IMR-90 (cell line): ENCODE results near the gene OSBPL2. TPM values are rescaled to one million over a fixed set of nuclear protein-coding genes. Genes with fewer than 3 reads are reported as not detected.

ENCODE experiments used
- ATAC-seq: fragments of 200-7000 bp; cut with Tn5 transposase; 2 replicates; pipeline ENCODE4 v1.9.1; 2020; ENCODE audit warnings: low read depth, mild to moderate bottlenecking, moderate library complexity
- BruUV-seq: library from RNA; stranded (reverse); fragments of 400-500 nt; replicated peaks from 2 replicates; lab custom pipeline; 2021; lab: Mats Ljungman, UMichigan
- CTCF ChIA-PET: fragments of 300-600 bp; formaldehyde crosslinking; extraction: SDS; loops from one replicate; lab custom pipeline; 2021; ENCODE audit warnings: antibody characterized with exemption; lab: Yijun Ruan, JAX
- POLR2A ChIA-PET: fragments of 300-600 bp; sonication (Branson Sonifier 250); formaldehyde crosslinking; loops from one replicate; lab custom pipeline; 2022; ENCODE audit warnings: antibody characterized with exemption; ENCODE audit not compliant: unreplicated experiment; lab: Charles Lee
- DNase-seq: peaks from one replicate; pipeline ENCODE4 v3.0.0; 2013
- H2AFZ ChIP-seq: replicated peaks from 2 replicates; pipeline ENCODE3; 2013; ENCODE audit warnings: low read length, mild to moderate bottlenecking; ENCODE audit not compliant: poor library complexity
- H2AK5ac ChIP-seq: 2 replicates; pipeline ENCODE4 v1.6.1; 2013; ENCODE audit warnings: low read depth, low read length, inconsistent platforms
- H2AK9ac ChIP-seq: replicated peaks from 2 replicates; pipeline ENCODE3; 2013; ENCODE audit warnings: mild to moderate bottlenecking, low read depth, low read length, moderate library complexity; ENCODE audit not compliant: poor library complexity
- H2BK120ac ChIP-seq: 2 replicates; pipeline ENCODE4 v1.6.1; 2013; ENCODE audit warnings: low read depth, low read length, inconsistent platforms
- H2BK15ac ChIP-seq: 3 replicates; pipeline ENCODE4 v1.6.1; 2013; ENCODE audit warnings: low read depth, low read length, inconsistent platforms
- H2BK20ac ChIP-seq: 2 replicates; pipeline ENCODE4 v1.6.1; 2013; ENCODE audit warnings: low read depth, mild to moderate bottlenecking, inconsistent platforms, low read length, moderate library complexity
- H2BK5ac ChIP-seq: 2 replicates; pipeline ENCODE4 v1.6.1; 2013; ENCODE audit warnings: mild to moderate bottlenecking, low read depth, low read length, inconsistent platforms; ENCODE audit not compliant: poor library complexity, severe bottlenecking
- H3K14ac ChIP-seq: replicated peaks from 2 replicates; pipeline ENCODE4 v1.6.1; 2013; ENCODE audit warnings: low read depth, low read length, inconsistent platforms
- H3K18ac ChIP-seq: 2 replicates; pipeline ENCODE4 v1.6.1; 2013; ENCODE audit warnings: low read depth, low read length, control low read depth
- H3K23ac ChIP-seq: 2 replicates; pipeline ENCODE4 v1.6.1; 2013; ENCODE audit warnings: low read depth, low read length, inconsistent platforms
- H3K27ac ChIP-seq: 2 replicates; pipeline ENCODE4 v1.5.1; 2013; ENCODE audit warnings: mild to moderate bottlenecking, control low read depth, low read length; ENCODE audit not compliant: insufficient read depth
- H3K27me3 ChIP-seq: 2 replicates; pipeline ENCODE4 v1.6.1; 2013; ENCODE audit warnings: low read length; ENCODE audit not compliant: control insufficient read depth, insufficient read depth
- H3K36me3 ChIP-seq: 2 replicates; pipeline ENCODE4 v1.6.1; 2013; ENCODE audit warnings: low read length, mixed read lengths; ENCODE audit not compliant: control insufficient read depth, insufficient read depth
- H3K4ac ChIP-seq: 2 replicates; pipeline ENCODE4 v1.6.1; 2013; ENCODE audit warnings: low read depth, low read length, inconsistent platforms
- H3K4me1 ChIP-seq: 2 replicates; pipeline ENCODE4 v1.6.1; 2013; ENCODE audit warnings: low read length, mixed read lengths; ENCODE audit not compliant: control insufficient read depth, insufficient read depth
- H3K4me2 ChIP-seq: 2 replicates; pipeline ENCODE4 v1.6.1; 2013; ENCODE audit warnings: low read depth, mild to moderate bottlenecking, control low read depth, low read length, moderate library complexity
- H3K4me3 ChIP-seq: 2 replicates; pipeline ENCODE4 v1.5.1; 2013; ENCODE audit warnings: low read depth, mild to moderate bottlenecking, control low read depth, low read length, moderate library complexity; ENCODE audit not compliant: insufficient read depth
- H3K56ac ChIP-seq: 2 replicates; pipeline ENCODE4 v1.6.1; 2013; ENCODE audit warnings: low read length, inconsistent platforms; ENCODE audit not compliant: insufficient read depth; ENCODE audit errors: extremely low read depth
- H3K79me1 ChIP-seq, 2 experiments: 2 replicates each; pipeline ENCODE4 v1.6.1; 2013; ENCODE audit warnings: low read length in 2 of 2, inconsistent platforms in 1 of 2, low read depth in 1 of 2
- H3K9ac ChIP-seq: 2 replicates; pipeline ENCODE4 v1.6.1; 2013; ENCODE audit warnings: low read depth, low read length, control low read depth
- H3K9me1 ChIP-seq: 2 replicates; pipeline ENCODE4 v1.6.1; 2013; ENCODE audit warnings: low read length, inconsistent platforms; ENCODE audit not compliant: insufficient read depth
- H3K9me3 ChIP-seq: 2 replicates; pipeline ENCODE4 v1.6.1; 2013; ENCODE audit warnings: low read length; ENCODE audit not compliant: control insufficient read depth, insufficient read depth
- H4K20me1 ChIP-seq: 2 replicates; pipeline ENCODE4 v1.6.1; 2013; ENCODE audit warnings: low read length, inconsistent platforms; ENCODE audit not compliant: insufficient read depth
- H4K5ac ChIP-seq: 2 replicates; pipeline ENCODE4 v1.6.1; 2013; ENCODE audit warnings: mild to moderate bottlenecking, low read depth, low read length, control low read depth
- H4K8ac ChIP-seq, 2 experiments: 2 replicates each; pipeline ENCODE4 v1.6.1; 2013; ENCODE audit warnings: low read depth in 2 of 2, low read length in 2 of 2, control low read depth in 1 of 2, inconsistent platforms in 1 of 2
- H4K91ac ChIP-seq: 2 replicates; pipeline ENCODE4 v1.6.1; 2013; ENCODE audit warnings: low read depth, low read length, inconsistent platforms; ENCODE audit not compliant: insufficient read depth
- BHLHE40 ChIP-seq: fragments of 150-350 bp; IDR thresholded peaks from 2 replicates; pipeline ENCODE4 v1.6.1; 2016; ENCODE audit warnings: mild to moderate bottlenecking, low read depth, low read length
- CEBPB ChIP-seq: IDR thresholded peaks from 2 replicates; pipeline ENCODE4 v1.6.1; 2012; ENCODE audit warnings: low read depth, low read length, improper control_type of control experiment
- CHD1 ChIP-seq: IDR thresholded peaks from 2 replicates; pipeline ENCODE4 v1.6.1; 2012; ENCODE audit warnings: low read depth, low read length, improper control_type of control experiment
- FOS ChIP-seq: fragments of 150-350 bp; IDR thresholded peaks from 2 replicates; pipeline ENCODE4 v1.6.1; 2016; ENCODE audit warnings: low read depth, low read length
- MAZ ChIP-seq: IDR thresholded peaks from 2 replicates; pipeline ENCODE4 v1.6.1; 2012; ENCODE audit warnings: low read depth, mild to moderate bottlenecking, low read length, improper control_type of control experiment, moderate library complexity, borderline replicate concordance
- MXI1 ChIP-seq: IDR thresholded peaks from 2 replicates; pipeline ENCODE4 v1.6.1; 2012; ENCODE audit warnings: low read depth, mild to moderate bottlenecking, low read length, moderate library complexity, borderline replicate concordance
- NFE2L2 ChIP-seq: fragments of 150-350 bp; IDR thresholded peaks from 2 replicates; pipeline ENCODE4 v1.6.1; 2016; ENCODE audit warnings: low read depth, mild to moderate bottlenecking, low read length
- RAD21 ChIP-seq: IDR thresholded peaks from 2 replicates; pipeline ENCODE4 v1.6.1; 2012; ENCODE audit warnings: low read length, improper control_type of control experiment
- RCOR1 ChIP-seq: IDR thresholded peaks from 2 replicates; pipeline ENCODE4 v1.6.1; 2012; ENCODE audit warnings: mild to moderate bottlenecking, low read length, improper control_type of control experiment; ENCODE audit not compliant: insufficient replicate concordance
- RFX5 ChIP-seq: IDR thresholded peaks from 2 replicates; pipeline ENCODE4 v1.8.0; 2012; ENCODE audit warnings: low read depth, mild to moderate bottlenecking, low read length, moderate library complexity
- SMC3 ChIP-seq: fragments of 150-350 bp; IDR thresholded peaks from 2 replicates; pipeline ENCODE4 v1.6.1; 2016; ENCODE audit warnings: low read depth, mild to moderate bottlenecking, antibody characterized with exemption, low read length, moderate library complexity
- WGBS, 2 experiments: methylation state at CpG; one replicate each; pipeline versions ENCODE4 v1.1.5 to v1.1.7; 2013; ENCODE audit warnings: missing lambda C conversion rate in 2 of 2; ENCODE audit not compliant: insufficient read length in 1 of 2; ENCODE audit errors: extremely low coverage in 2 of 2; 5-methylcytosine and 5-hydroxymethylcytosine counted together
- dilution Hi-C: fragments of 300-500 bp; cut with HindIII; formaldehyde crosslinking; loops from one replicate; pipeline ENCODE4 v1.14.3; 2018; ENCODE audit warnings: low sequenced_read_pairs; ENCODE audit not compliant: unreplicated experiment
- in situ Hi-C: fragments of 300-500 bp; cut with MboI; formaldehyde crosslinking; loops from 3 replicates; pipeline ENCODE4 v1.14.3; 2019; ENCODE audit warnings: low sequenced_read_pairs, inconsistent platforms, mixed read lengths
- intact Hi-C: fragments of 100-400 bp; cut with micrococcal nuclease; formaldehyde crosslinking; loops from 2 replicates; pipeline ENCODE4 v1.10.0; 2022
- polyA plus RNA-seq, 3 experiments: library from polyadenylated mRNA; depleted of rRNA; stranded (reverse); fragments of >200 nt; gene quantifications; 2 replicates each; pipeline ENCODE4 v1.2.3, GENCODE V29; 2012; ENCODE audit warnings: low replicate concordance in 1 of 3
- total RNA-seq: library from RNA; depleted of rRNA; stranded (reverse); fragments of >200 nt; gene quantifications from 2 replicates; pipeline ENCODE4 v1.2.3, GENCODE V29; 2012
- TF ChIP-seq, protein P1 (sequence below): fragments of 150-350 bp; IDR thresholded peaks from 2 replicates; pipeline ENCODE4 v1.6.1; 2016; ENCODE audit warnings: low read depth, mild to moderate bottlenecking, low read length, moderate library complexity, borderline replicate concordance

The OSBPL2 gene
- total and polyA plus RNA-seq, 2 of the 4 experiments (the other 2 are of a cell fraction) = 19.3 to 27.6 TPM

DNA sequence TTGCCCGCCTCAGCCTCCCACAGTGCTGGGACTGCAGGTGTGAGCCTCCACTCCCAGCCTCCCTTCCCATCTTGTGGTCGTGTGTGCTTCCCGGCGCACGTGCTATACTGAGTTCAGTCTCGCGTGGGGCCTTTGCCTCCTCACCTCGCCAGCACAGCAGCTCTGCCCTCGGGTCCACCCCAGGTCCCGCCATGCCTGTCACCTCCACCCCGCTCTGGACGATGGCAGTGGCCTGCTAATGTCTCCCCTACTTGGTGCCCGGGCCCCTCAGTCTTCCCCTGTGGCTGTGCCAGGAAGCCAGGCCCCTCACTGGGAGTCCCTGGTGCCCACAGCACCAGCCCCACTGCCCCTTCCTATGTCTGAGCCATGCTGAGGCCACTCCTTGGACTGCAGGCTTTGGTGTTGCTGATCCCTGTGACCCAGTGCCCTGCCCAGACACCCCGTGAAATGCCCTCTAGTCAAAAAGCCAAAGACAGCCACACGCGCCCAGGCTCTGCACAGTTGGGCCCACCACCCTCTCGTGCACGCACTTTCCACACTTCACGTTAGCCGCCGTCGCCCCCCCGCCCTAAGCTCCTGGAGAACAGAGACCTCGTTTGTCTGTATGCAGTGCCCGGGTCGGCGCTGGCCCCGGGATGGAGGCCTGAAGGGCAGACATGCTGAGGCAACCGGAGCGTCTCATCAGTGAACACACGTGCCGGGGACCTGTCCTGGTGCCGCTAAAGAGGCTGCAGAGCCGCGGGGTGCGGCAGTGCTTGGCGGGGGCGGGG is 32.5 kb upstream of the OSBPL2 start:
- no peak for TF ChIP-seq RAD21
- no peak for TF ChIP-seq CHD1
- TF ChIP-seq, protein P1, sequence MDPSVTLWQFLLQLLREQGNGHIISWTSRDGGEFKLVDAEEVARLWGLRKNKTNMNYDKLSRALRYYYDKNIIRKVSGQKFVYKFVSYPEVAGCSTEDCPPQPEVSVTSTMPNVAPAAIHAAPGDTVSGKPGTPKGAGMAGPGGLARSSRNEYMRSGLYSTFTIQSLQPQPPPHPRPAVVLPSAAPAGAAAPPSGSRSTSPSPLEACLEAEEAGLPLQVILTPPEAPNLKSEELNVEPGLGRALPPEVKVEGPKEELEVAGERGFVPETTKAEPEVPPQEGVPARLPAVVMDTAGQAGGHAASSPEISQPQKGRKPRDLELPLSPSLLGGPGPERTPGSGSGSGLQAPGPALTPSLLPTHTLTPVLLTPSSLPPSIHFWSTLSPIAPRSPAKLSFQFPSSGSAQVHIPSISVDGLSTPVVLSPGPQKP = no peak
- no peak for TF ChIP-seq CEBPB
- no peak for TF ChIP-seq MXI1
- TF ChIP-seq FOS = no peak
- TF ChIP-seq SMC3 = no peak
- no peak for TF ChIP-seq NFE2L2
- TF ChIP-seq BHLHE40 = no peak
- TF ChIP-seq MAZ = no peak
- TF ChIP-seq RFX5 = no peak
- no peak for TF ChIP-seq RCOR1
- no peak overlapping the region for H3K4me2 ChIP-seq
- intact Hi-C loops = no loop called here
- dilution Hi-C loops = no loop called here
- no peak overlapping the region for H3K23ac ChIP-seq
- WGBS, 2 experiments = 93% methylated on average over 34 of the region's 38 CpGs; no CpG with 5 or more reads in 1 of the 2 experiments
- no peak overlapping the region for H2AFZ ChIP-seq
- ATAC-seq (no peak), DNase-seq (no peak)
- ChIA-PET POLR2A (no interaction called here), CTCF (no interaction called here)
- H3K9me1 ChIP-seq = no peaks in the 10 kb centered on the region
- H3K9me3 ChIP-seq = no peaks in the 10 kb centered on the region
- no peak overlapping the region for H4K8ac ChIP-seq
- H2AK9ac ChIP-seq = no peak overlapping the region
- in situ Hi-C loops = no loop called here
- H2BK20ac ChIP-seq = no peak overlapping the region
- H4K91ac ChIP-seq = no peak overlapping the region
- H2BK5ac ChIP-seq = no peak overlapping the region
- H3K4ac ChIP-seq = no peak overlapping the region
- H2BK15ac ChIP-seq = no peak overlapping the region
- H3K27me3 ChIP-seq = peaks cover 2% of the 10 kb centered on the region; the same call in 1 of the 2 replicates
- no peak overlapping the region for H3K18ac ChIP-seq
- no peak overlapping the region for H2AK5ac ChIP-seq
- no peak overlapping the region for H3K27ac ChIP-seq
- H2BK120ac ChIP-seq = no peak overlapping the region
- H4K20me1 ChIP-seq = peaks cover 4% of the 10 kb centered on the region; the same call in 1 of the 2 replicates
- no peaks in the 10 kb centered on the region for H3K4me1 ChIP-seq
- H4K5ac ChIP-seq = no peak overlapping the region
- peaks cover 18% of the 10 kb centered on the region; the same call in 1 of the 2 replicates for H3K36me3 ChIP-seq
- no peak overlapping the region for H3K9ac ChIP-seq
- no peaks in the 10 kb centered on the region; a peak in 2 of 4 replicates for H3K79me1 ChIP-seq
- BruUV-seq = no TSS peak
- H3K56ac ChIP-seq = no peak overlapping the region
- no peak overlapping the region for H3K14ac ChIP-seq
- H3K4me3 ChIP-seq = no peak overlapping the region
